H7 (cell line): ENCODE measurements around the gene A4GNT. TPM values are rescaled to one million over a fixed set of nuclear protein-coding genes. Genes with fewer than 3 reads are reported as not detected.
"Not testable (repeated sequence)": the region's sequence is repeated elsewhere in the genome, so short reads cannot be mapped to it uniquely, and the experiment has no call there.

Source experiments
- DNase-seq: peaks from one replicate; pipeline ENCODE4 v3.0.0; 2012
- H3K27me3 ChIP-seq: 2 replicates; pipeline ENCODE4 v1.6.0; 2011; ENCODE audit warnings: mild to moderate bottlenecking, low read length; ENCODE audit not compliant: control insufficient read depth, insufficient read depth
- H3K36me3 ChIP-seq: replicated peaks from 2 replicates; pipeline ENCODE4 v1.5.1; 2011; ENCODE audit warnings: low read length; ENCODE audit not compliant: control insufficient read depth, insufficient read depth
- H3K4me3 ChIP-seq: 2 replicates; pipeline ENCODE4 v1.5.1; 2011; ENCODE audit warnings: low read depth, mild to moderate bottlenecking, control low read depth, low read length, moderate library complexity; ENCODE audit not compliant: insufficient read depth
- total RNA-seq: library from RNA; depleted of rRNA; stranded (reverse); fragments of >200 nt; shearing (Covaris generic); gene quantifications from 2 replicates; pipeline ENCODE4 v1.2.3, GENCODE V29; 2014

A4GNT gene
- total RNA-seq, 1 experiment from 2014 or later = not detected

GRCh38 chr3:138101351-138101940 lies 30.7 kb downstream of the A4GNT start:
- H3K27me3 ChIP-seq, H3K36me3 ChIP-seq, H3K4me3 ChIP-seq: not testable (repeated sequence)
- peak; percentile 68 for DNase-seq

- no peaks in the 10 kb centered on the region; the same call in none of the 2 replicates for H3K36me3 ChIP-seq
- H3K4me3 ChIP-seq = no peak overlapping the region
- no peak for DNase-seq
- H3K27me3 ChIP-seq = no peaks in the 10 kb centered on the region
These were observed 32.8 kb downstream of the A4GNT start for GRCh38 chr3:138099417-138099816.

GRCh38 chr3:138097192-138098172 lies 34.7 kb downstream of the A4GNT start:
- DNase-seq = peak; percentile 86
- Histone ChIP-seq H3K36me3 (no peaks in the 10 kb centered on the region; the same call in none of the 2 replicates), H3K4me3 (no peak overlapping the region), H3K27me3 (no peaks in the 10 kb centered on the region)

GRCh38 chr3:138093721-138094120 lies 38.5 kb downstream of the A4GNT start:
- no peak for DNase-seq
- Histone ChIP-seq H3K36me3 (no peaks in the 10 kb centered on the region; the same call in 1 of the 2 replicates), H3K27me3 (no peaks in the 10 kb centered on the region), H3K4me3 (no peak overlapping the region)

- DNase-seq = no peak
- H3K27me3 ChIP-seq = no peaks in the 10 kb centered on the region
- H3K36me3 ChIP-seq = peaks cover 3% of the 10 kb centered on the region
- no peak overlapping the region for H3K4me3 ChIP-seq
These were observed 40.2 kb downstream of the A4GNT start for GRCh38 chr3:138092023-138092422.

GRCh38 chr3:138089091-138089490 lies 43.1 kb downstream of the A4GNT start:
- Histone ChIP-seq H3K4me3 (no peak overlapping the region), H3K36me3 (peaks cover 3% of the 10 kb centered on the region), H3K27me3 (no peaks in the 10 kb centered on the region)
- no peak for DNase-seq

- not testable (repeated sequence) for DNase-seq, H3K27me3 ChIP-seq, H3K36me3 ChIP-seq, H3K4me3 ChIP-seq
These were observed 46.4 kb downstream of the A4GNT start for GRCh38 chr3:138085745-138086144.

- no peak for DNase-seq
- no peaks in the 10 kb centered on the region for H3K27me3 ChIP-seq
- no peak overlapping the region for H3K4me3 ChIP-seq
- H3K36me3 ChIP-seq = peaks cover 5% of the 10 kb centered on the region
These were observed 48.0 kb downstream of the A4GNT start for GRCh38 chr3:138084196-138084595.

GRCh38 chr3:138082992-138083386 lies 49.2 kb downstream of the A4GNT start:
- Histone ChIP-seq H3K27me3 (no peaks in the 10 kb centered on the region), H3K4me3 (no peak overlapping the region), H3K36me3 (peaks cover 4% of the 10 kb centered on the region)
- no peak for DNase-seq

GRCh38 chr3:138082085-138082991 lies 49.9 kb downstream of the A4GNT start:
- Histone ChIP-seq H3K36me3 (peaks cover 2% of the 10 kb centered on the region), H3K4me3 (no peak overlapping the region), H3K27me3 (no peaks in the 10 kb centered on the region)
- no peak for DNase-seq

- Histone ChIP-seq H3K36me3 (peaks cover 2% of the 10 kb centered on the region), H3K4me3 (no peak overlapping the region), H3K27me3 (no peaks in the 10 kb centered on the region)
- no peak for DNase-seq
These were observed 50.7 kb downstream of the A4GNT start for GRCh38 chr3:138081371-138082084.

- Histone ChIP-seq H3K4me3 (no peak overlapping the region), H3K27me3 (no peaks in the 10 kb centered on the region), H3K36me3 (peaks cover 2% of the 10 kb centered on the region)
- DNase-seq = no peak
These were observed 52.3 kb downstream of the A4GNT start for GRCh38 chr3:138079901-138080300.

GRCh38 chr3:138078901-138079344 lies 53.3 kb downstream of the A4GNT start:
- DNase-seq = no peak
- H3K4me3 ChIP-seq = no peak overlapping the region
- no peaks in the 10 kb centered on the region for H3K27me3 ChIP-seq
- peaks cover 2% of the 10 kb centered on the region for H3K36me3 ChIP-seq

GRCh38 chr3:138078096-138078495 lies 54.1 kb downstream of the A4GNT start:
- H3K27me3 ChIP-seq = no peaks in the 10 kb centered on the region
- no peaks in the 10 kb centered on the region; the same call in 1 of the 2 replicates for H3K36me3 ChIP-seq
- H3K4me3 ChIP-seq = no peak overlapping the region
- DNase-seq = no peak
